B cell (primary cell): ENCODE results near the gene ULBP1. TPM values are rescaled to one million over a fixed set of nuclear protein-coding genes. Genes with fewer than 3 reads are reported as not detected.

Experiments
- ATAC-seq: fragments of 200-7000 bp; cut with Tn5 transposase; one replicate; pipeline ENCODE4 v1.10.0; 2021; ENCODE audit warnings: low read depth, mild to moderate bottlenecking, moderate number of reproducible peaks, moderate library complexity
- CTCF ChIA-PET: fragments of 350-600 bp; sonication (Branson Sonifier 250); formaldehyde crosslinking; loops from one replicate; lab custom pipeline; 2021; ENCODE audit warnings: antibody characterized with exemption, inconsistent platforms; lab: Charles Lee
- POLR2A ChIA-PET: fragments of 350-600 bp; sonication (Branson Sonifier 250); formaldehyde crosslinking; loops from one replicate; lab custom pipeline; 2021; ENCODE audit warnings: antibody characterized with exemption; lab: Charles Lee
- DNase-seq: peaks from one replicate; pipeline ENCODE4 v3.0.0; 2013
- H2AFZ ChIP-seq: 2 replicates; pipeline ENCODE4 v1.6.1; 2012; ENCODE audit warnings: mild to moderate bottlenecking, low read depth, low read length; ENCODE audit not compliant: insufficient read depth, poor library complexity, severe bottlenecking
- H3K27ac ChIP-seq, 2 donors: 1 replicate in 1 of 2; 2 replicates in 1 of 2; pipeline ENCODE4 v1.5.1; 2012 to 2013; ENCODE audit warnings: low read length in 2 of 2, mild to moderate bottlenecking in 2 of 2, moderate library complexity in 1 of 2
- H3K27me3 ChIP-seq, 4 experiments: fragments of 200-600 bp in 1 of 4; sonication (generic) in 1 of 4; replicated peaks in 1 of 4; 1 replicate in 2 of 4; 2 replicates in 2 of 4; pipeline versions ENCODE4 v1.6.1 to v1.7.0; 2013 to 2016; ENCODE audit warnings: low read length in 3 of 4, mild to moderate bottlenecking in 2 of 4, mixed read lengths in 1 of 4, moderate library complexity in 1 of 4; ENCODE audit not compliant: insufficient read depth in 4 of 4, control insufficient read depth in 3 of 4; ENCODE audit errors: control extremely low read depth in 1 of 4
- H3K36me3 ChIP-seq, 2 experiments: replicated peaks in 1 of 2; 1 replicate in 1 of 2; 2 replicates in 1 of 2; pipeline versions ENCODE4 v1.6.1 to v1.7.1; 2013; ENCODE audit warnings: low read length in 1 of 2; ENCODE audit not compliant: insufficient read depth in 2 of 2, control insufficient read depth in 1 of 2; ENCODE audit errors: control extremely low read depth in 1 of 2, extremely low read depth in 1 of 2
- H3K4me1 ChIP-seq, 2 donors: fragments of 200-600 bp in 1 of 2; sonication (generic) in 1 of 2; 1 replicate in 1 of 2; 2 replicates in 1 of 2; pipeline versions ENCODE4 v1.5.1 to v1.6.1; 2013 to 2017; ENCODE audit warnings: low read length in 2 of 2; ENCODE audit not compliant: control insufficient read depth in 2 of 2, insufficient read depth in 2 of 2
- H3K4me2 ChIP-seq: replicated peaks from 2 replicates; pipeline ENCODE3; 2012; ENCODE audit warnings: mild to moderate bottlenecking, low read depth, low read length; ENCODE audit not compliant: poor library complexity, severe bottlenecking
- H3K4me3 ChIP-seq, 5 experiments: fragments of 200-600 bp in 1 of 5; sonication (generic) in 1 of 5; 1 replicate in 3 of 5; 2 replicates in 2 of 5; pipeline versions ENCODE4 v1.5.1 to v1.7.0; 2011 to 2016; ENCODE audit warnings: low read length in 4 of 5, mild to moderate bottlenecking in 4 of 5, low read depth in 2 of 5, control low read depth in 1 of 5, moderate library complexity in 1 of 5; ENCODE audit not compliant: insufficient read depth in 1 of 5; ENCODE audit errors: control extremely low read depth in 1 of 5, extremely low read depth in 1 of 5
- H3K79me2 ChIP-seq: fragments of 200-600 bp; sonication (generic); one replicate; pipeline ENCODE4 v1.6.0; 2016; ENCODE audit warnings: low read length; ENCODE audit not compliant: control insufficient read depth, insufficient read depth
- H3K9ac ChIP-seq: fragments of 200-600 bp; sonication (generic); 2 replicates; pipeline ENCODE4 v1.6.1; 2017; ENCODE audit warnings: mild to moderate bottlenecking, low read length, moderate library complexity
- H3K9me3 ChIP-seq, 3 donors: one replicate each; pipeline versions ENCODE4 v1.6.1 to v1.7.1; 2013; ENCODE audit warnings: low read length in 2 of 3; ENCODE audit not compliant: control insufficient read depth in 2 of 3, insufficient read depth in 1 of 3; ENCODE audit errors: control extremely low read depth in 1 of 3
- H4K20me1 ChIP-seq: 2 replicates; pipeline ENCODE4 v1.6.0; 2012; ENCODE audit warnings: mild to moderate bottlenecking, low read length; ENCODE audit not compliant: insufficient read depth, control insufficient read depth, poor library complexity, severe bottlenecking
- H3K27ac Mint-ChIP-seq: one replicate; pipeline ENCODE4 v1.8.0; 2021; ENCODE audit warnings: mixed read lengths
- H3K27me3 Mint-ChIP-seq: one replicate; pipeline ENCODE4 v1.8.0; 2021; ENCODE audit warnings: mixed read lengths
- H3K4me1 Mint-ChIP-seq: one replicate; pipeline ENCODE4 v1.8.0; 2021; ENCODE audit warnings: mixed read lengths
- H3K4me3 Mint-ChIP-seq: one replicate; pipeline ENCODE4 v1.8.0; 2021; ENCODE audit warnings: mixed read lengths
- H3K9me3 Mint-ChIP-seq: one replicate; pipeline ENCODE4 v1.8.0; 2022; ENCODE audit warnings: mixed read lengths; ENCODE audit not compliant: insufficient read depth
- EZH2 ChIP-seq: IDR thresholded peaks from 2 replicates; pipeline ENCODE4 v1.6.1; 2012; ENCODE audit warnings: borderline replicate concordance, low read depth, mild to moderate bottlenecking, moderate library complexity, low read length; ENCODE audit not compliant: insufficient read depth, poor library complexity, severe bottlenecking
- WGBS: methylation state at CpG from one replicate; pipeline ENCODE4 v1.1.5; 2013; ENCODE audit warnings: missing lambda C conversion rate; ENCODE audit not compliant: insufficient coverage; 5-methylcytosine and 5-hydroxymethylcytosine counted together
- intact Hi-C: fragments of 100-400 bp; cut with micrococcal nuclease; formaldehyde crosslinking; loops from one replicate; pipeline ENCODE4 v1.10.0; 2022
- polyA plus RNA-seq: library from polyadenylated mRNA; depleted of rRNA; stranded (reverse); fragments of >200 nt; gene quantifications from 2 replicates; pipeline ENCODE4 v1.2.3, GENCODE V29; 2012
- total RNA-seq, 2 donors: library from RNA; stranded (reverse); fragments of 120-200 nt in 1 of 2; gene quantifications; 1 replicate in 1 of 2; 2 replicates in 1 of 2; pipeline versions ENCODE4 v1.2.3 to v1.2.4, GENCODE V29; 2013 to 2022
- TF ChIP-seq, protein P1 (sequence below): fragments of 200-600 bp; IDR thresholded peaks from one replicate; pipeline ENCODE4 v1.8.0; 2022; ENCODE audit warnings: antibody characterized with exemption, mild to moderate bottlenecking

ULBP1 gene
- total and polyA plus RNA-seq, 2 donors (not counting 1 experiment from before 2014, with no cell fraction given), result 0.04 to 0.12 TPM

GRCh38 chr6:149933036-149933435 lies 30.7 kb upstream of the ULBP1 start:
- H3K36me3 ChIP-seq, result no peaks in the 10 kb centered on the region
- H2AFZ ChIP-seq, result no peak overlapping the region
- CTCF ChIA-PET, result interaction anchor here (1.4 to 1.7 kb wide), 2 partner anchors 77 to 84 kb away, joined by 5 to 10 read pairs; no protein-coding TSS in a partner anchor
- peaks cover 0 to 65% (median 61%) of the 10 kb centered on the region in 4 experiments for H3K27me3 ChIP-seq
- H4K20me1 ChIP-seq, result no peaks in the 10 kb centered on the region
- DNase-seq (no peak), ATAC-seq (no peak)
- H3K9me3 ChIP-seq, result peaks cover 0 to 4% (median 0%) of the 10 kb centered on the region in 3 donors
- intact Hi-C loops, result loop anchor here (5.0 kb wide), 1 partner anchor 404 kb away; no protein-coding TSS in a partner anchor
- WGBS, result 39% methylated on average over 3 of the region's 5 CpGs
- Mint-ChIP-seq H3K27me3 (peaks cover 87% of the 10 kb centered on the region), H3K4me1 (peaks cover 5% of the 10 kb centered on the region), H3K27ac (no peak overlapping the region), H3K4me3 (no peak overlapping the region), H3K9me3 (no peaks in the 10 kb centered on the region)
- no peak overlapping the region for H3K9ac ChIP-seq
- TF ChIP-seq, protein P1, sequence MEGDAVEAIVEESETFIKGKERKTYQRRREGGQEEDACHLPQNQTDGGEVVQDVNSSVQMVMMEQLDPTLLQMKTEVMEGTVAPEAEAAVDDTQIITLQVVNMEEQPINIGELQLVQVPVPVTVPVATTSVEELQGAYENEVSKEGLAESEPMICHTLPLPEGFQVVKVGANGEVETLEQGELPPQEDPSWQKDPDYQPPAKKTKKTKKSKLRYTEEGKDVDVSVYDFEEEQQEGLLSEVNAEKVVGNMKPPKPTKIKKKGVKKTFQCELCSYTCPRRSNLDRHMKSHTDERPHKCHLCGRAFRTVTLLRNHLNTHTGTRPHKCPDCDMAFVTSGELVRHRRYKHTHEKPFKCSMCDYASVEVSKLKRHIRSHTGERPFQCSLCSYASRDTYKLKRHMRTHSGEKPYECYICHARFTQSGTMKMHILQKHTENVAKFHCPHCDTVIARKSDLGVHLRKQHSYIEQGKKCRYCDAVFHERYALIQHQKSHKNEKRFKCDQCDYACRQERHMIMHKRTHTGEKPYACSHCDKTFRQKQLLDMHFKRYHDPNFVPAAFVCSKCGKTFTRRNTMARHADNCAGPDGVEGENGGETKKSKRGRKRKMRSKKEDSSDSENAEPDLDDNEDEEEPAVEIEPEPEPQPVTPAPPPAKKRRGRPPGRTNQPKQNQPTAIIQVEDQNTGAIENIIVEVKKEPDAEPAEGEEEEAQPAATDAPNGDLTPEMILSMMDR, result no peak
- TF ChIP-seq EZH2, result no peak
- POLR2A ChIA-PET, result interaction anchor here (0.6 kb wide), 1 partner anchor 51 kb away, joined by 5 read pairs; no protein-coding TSS in a partner anchor
- H3K4me3 ChIP-seq, result no peak overlapping the region
- no peak overlapping the region for H3K4me2 ChIP-seq
- H3K27ac ChIP-seq, result no peak overlapping the region
- H3K79me2 ChIP-seq, result no peaks in the 10 kb centered on the region
- peaks cover 1 to 16% of the 10 kb centered on the region in 2 donors for H3K4me1 ChIP-seq

DNA sequence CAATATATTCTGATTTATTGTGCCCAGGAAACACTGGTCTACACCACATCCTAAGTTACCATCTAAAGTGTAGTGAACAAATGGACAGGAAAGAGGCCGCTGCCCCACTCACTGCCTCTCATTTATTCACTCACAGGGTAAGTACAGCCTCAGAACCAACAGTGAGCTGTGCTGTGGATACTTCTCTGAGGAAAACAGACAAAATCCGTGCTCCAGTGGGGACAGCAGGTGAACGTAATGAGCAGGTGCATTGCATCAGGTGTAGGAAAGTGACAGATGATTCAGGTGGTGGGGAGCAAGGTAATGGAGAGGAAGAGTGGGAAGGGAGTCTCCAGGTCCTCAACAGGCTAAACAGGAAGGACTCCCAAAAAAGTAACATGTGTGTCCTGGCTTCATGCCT lies 30.3 kb upstream of the ULBP1 start:
- Histone ChIP-seq H3K79me2 (no peaks in the 10 kb centered on the region), H3K9ac (no peak overlapping the region), H3K4me2 (no peak overlapping the region), H3K9me3 (peaks cover 0 to 8% (median 0%) of the 10 kb centered on the region in 3 donors), H3K4me1 (peaks cover 5 to 20% of the 10 kb centered on the region in 2 donors), H3K27ac (no peak overlapping the region), H3K4me3 (no peak overlapping the region), H2AFZ (no peak overlapping the region), H3K36me3 (no peaks in the 10 kb centered on the region), H3K27me3 (peaks cover 0 to 69% (median 63%) of the 10 kb centered on the region in 4 experiments), H4K20me1 (no peaks in the 10 kb centered on the region)
- ChIA-PET CTCF (interaction anchor here (1.7 kb wide), 1 partner anchor 83 kb away, joined by 10 read pairs; no protein-coding TSS in a partner anchor), POLR2A (interaction anchor here (0.6 kb wide), 1 partner anchor 51 kb away, joined by 5 read pairs; no protein-coding TSS in a partner anchor)
- DNase-seq (no peak), ATAC-seq (no peak)
- 11% methylated on average over 2 of the region's 3 CpGs for WGBS
- intact Hi-C loops, result loop anchor here (5.0 kb wide), 1 partner anchor 404 kb away; no protein-coding TSS in a partner anchor
- Mint-ChIP-seq H3K9me3 (no peaks in the 10 kb centered on the region), H3K4me3 (no peak overlapping the region), H3K27ac (no peak overlapping the region), H3K27me3 (peaks cover 83% of the 10 kb centered on the region), H3K4me1 (peaks cover 9% of the 10 kb centered on the region)
- TF ChIP-seq EZH2, result no peak
- TF ChIP-seq, protein P1, result no peak
